Stimulated activated CD8-positive, alpha-beta memory T cell treated with anti-CD3 and anti-CD28 coated beads, Interleukin-2, amount 100 ng/mL, for 48 hours (primary cell): Measurements from ENCODE around the gene HPS5.
"Not testable (repeated sequence)": the region's sequence is repeated elsewhere in the genome, so short reads cannot be mapped to it uniquely, and the experiment has no call there.

Experiments used
- DNase-seq, 2 donors: peaks; one replicate each; pipeline ENCODE4 v3.0.0-alpha.2; 2020; ENCODE audit warnings: low read depth in 2 of 2

Gene HPS5, protein sequence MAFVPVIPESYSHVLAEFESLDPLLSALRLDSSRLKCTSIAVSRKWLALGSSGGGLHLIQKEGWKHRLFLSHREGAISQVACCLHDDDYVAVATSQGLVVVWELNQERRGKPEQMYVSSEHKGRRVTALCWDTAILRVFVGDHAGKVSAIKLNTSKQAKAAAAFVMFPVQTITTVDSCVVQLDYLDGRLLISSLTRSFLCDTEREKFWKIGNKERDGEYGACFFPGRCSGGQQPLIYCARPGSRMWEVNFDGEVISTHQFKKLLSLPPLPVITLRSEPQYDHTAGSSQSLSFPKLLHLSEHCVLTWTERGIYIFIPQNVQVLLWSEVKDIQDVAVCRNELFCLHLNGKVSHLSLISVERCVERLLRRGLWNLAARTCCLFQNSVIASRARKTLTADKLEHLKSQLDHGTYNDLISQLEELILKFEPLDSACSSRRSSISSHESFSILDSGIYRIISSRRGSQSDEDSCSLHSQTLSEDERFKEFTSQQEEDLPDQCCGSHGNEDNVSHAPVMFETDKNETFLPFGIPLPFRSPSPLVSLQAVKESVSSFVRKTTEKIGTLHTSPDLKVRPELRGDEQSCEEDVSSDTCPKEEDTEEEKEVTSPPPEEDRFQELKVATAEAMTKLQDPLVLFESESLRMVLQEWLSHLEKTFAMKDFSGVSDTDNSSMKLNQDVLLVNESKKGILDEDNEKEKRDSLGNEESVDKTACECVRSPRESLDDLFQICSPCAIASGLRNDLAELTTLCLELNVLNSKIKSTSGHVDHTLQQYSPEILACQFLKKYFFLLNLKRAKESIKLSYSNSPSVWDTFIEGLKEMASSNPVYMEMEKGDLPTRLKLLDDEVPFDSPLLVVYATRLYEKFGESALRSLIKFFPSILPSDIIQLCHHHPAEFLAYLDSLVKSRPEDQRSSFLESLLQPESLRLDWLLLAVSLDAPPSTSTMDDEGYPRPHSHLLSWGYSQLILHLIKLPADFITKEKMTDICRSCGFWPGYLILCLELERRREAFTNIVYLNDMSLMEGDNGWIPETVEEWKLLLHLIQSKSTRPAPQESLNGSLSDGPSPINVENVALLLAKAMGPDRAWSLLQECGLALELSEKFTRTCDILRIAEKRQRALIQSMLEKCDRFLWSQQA

GRCh38 chr11:18321969-18322711, at the start of gene HPS5, which contains the start of gene GTF2H1:
Gene HPS5 (minus strand): TSS chr11:18322140. CDS start chr11:18317858, 4,282 bp downstream.
Gene GTF2H1 (plus strand): TSS chr11:18322567. CDS start chr11:18333075, 10,508 bp downstream.
- DNase-seq = peak; percentile 86 to 93

GRCh38 chr11:18371279-18371678, 49.3 kb upstream of the HPS5 start:
- no peak for DNase-seq

DNA sequence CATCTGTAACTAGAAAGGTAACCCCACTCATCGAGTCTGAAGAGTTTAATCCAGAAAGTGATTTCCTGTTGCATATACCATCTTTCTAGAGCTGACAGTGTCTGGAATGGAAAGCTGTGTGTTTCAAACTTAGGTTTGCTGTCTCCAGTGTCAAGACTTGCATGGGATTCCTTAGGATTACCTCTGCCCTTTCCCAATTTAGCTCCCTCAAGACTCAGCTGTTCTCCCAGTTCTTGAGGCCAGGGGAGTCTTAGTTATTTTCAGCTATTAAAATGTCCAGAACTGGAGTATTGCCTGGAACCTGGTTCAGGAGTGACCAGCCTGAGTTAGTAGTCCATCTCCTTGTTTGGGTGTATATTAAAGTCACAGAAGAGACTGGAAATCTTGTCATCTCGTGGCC, 47.5 kb upstream of the HPS5 start:
- DNase-seq = no peak

GRCh38 chr11:18368221-18368620, 46.3 kb upstream of the HPS5 start:
- DNase-seq = no peak

GRCh38 chr11:18367431-18367830, 45.5 kb upstream of the HPS5 start:
- DNase-seq = no peak

DNA sequence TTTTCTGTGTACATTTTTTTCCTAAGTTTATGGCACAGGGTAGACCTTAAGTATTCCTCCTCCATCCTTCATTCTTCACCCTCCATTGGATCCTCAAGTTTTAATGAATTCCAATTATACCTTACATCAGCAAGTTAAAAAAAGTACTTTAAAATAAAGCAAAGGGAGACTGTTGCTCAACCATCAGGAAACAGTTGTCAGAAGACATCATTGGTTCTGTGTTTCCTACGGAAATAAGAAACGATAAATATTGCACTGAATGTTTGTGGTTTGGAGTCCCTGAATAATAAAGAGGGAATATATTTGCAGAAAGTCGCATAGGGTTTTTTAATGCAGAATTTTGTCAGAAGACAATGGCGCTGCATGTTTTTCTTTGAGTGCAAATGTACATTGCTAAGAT, 44.3 kb upstream of the HPS5 start:
- DNase-seq = no peak

DNA sequence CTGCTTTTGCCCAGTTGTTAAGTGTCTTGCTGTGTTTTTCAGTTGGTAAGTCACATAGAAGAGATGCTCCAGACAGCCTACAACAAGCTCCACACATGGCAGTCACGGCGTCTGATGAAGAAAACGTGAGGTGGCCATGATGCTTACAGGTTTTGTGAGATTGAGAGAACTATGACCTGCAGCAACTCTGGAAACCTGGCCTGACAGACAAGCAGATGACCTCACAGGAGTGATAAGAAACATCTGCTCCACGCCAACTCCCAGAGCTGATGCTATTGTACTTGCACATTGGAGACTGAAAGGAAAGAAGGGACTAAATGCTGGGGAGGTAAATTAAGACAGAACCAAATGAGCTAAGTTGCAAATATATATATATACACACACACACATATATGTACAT, 43.8 kb upstream of the HPS5 start:
- DNase-seq = no peak

DNA sequence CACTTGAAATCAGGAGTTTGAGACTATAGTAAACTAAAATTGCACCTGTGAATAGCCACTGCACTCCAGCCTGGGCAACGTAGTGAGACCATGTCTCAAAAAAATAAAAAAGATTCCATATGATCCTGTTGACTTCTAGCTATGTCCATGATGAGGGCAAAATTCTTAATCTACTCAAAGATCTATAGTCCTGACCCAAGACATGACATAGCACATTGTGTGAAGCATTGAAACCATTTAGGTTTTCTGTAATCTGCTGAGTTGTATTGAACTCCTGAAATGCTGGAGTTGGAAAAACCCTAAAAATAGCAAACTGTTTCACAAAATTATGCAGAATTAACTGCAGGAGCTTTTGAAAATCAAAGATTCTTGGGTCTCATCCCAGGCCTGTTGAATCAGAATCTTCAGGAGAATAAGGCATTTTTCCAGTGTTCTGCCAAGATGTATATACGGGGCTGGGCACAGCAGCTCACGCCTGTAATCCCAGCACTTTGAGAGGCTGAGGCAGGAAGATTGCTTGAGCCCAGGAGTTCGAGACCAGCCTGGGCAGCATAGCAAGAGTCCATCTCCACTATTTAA, 42.6 kb upstream of the HPS5 start:
- DNase-seq = no peak

GRCh38 chr11:18361154-18361553, 39.2 kb upstream of the HPS5 start:
- no peak for DNase-seq

DNA sequence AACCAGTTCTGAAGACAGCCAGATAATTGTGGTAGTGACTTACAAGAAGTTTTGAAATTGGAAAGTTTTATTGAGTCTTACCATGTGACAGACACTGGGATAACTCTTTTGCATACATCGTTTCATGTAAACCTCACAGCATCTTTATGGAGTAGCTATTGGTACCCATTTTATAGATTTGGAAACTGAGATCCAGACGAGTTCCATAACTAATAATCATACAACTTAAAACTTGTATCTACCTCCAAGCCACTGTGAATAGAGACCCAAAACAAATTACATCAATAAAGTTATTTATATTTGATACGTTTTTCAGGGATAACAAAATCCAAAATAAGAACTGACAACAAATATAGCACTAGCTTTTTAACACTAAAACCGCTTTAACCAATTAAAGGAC, 36.7 kb upstream of the HPS5 start:
- DNase-seq = no peak

- no peak for DNase-seq
Measured at GRCh38 chr11:18352581-18352980, 30.6 kb upstream of the HPS5 start.

DNA sequence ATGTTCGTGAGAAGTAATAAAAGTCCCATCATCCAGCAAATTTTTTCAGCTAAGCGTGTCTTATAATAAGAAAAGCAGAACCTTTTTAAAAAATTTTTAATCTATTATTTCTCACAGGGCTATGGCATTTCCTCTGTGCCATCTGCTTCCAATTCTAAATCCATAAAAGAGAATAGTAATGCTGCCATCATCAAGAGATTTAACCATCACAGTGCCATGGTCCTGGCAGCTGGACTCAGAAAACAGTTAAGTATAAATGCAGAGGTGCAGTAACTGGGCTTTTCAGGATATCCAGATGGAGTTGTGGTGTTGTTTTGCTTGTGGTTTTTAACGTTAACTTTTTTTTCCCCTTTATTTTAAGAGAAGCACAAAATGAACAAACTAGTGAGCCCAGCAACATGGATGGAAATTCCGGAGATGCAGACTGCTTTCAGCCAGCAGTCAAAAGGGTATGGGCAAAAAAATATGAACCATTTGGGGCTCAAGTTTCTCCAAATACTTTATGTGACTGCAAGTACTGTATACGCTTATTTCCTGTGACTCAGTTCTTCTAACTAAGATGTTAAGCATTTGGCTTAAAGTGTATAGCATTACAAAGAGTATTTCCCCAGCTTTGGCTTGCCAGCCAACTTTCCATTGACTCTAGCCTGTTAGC, 25.7 kb upstream of the HPS5 start:
- DNase-seq = no peak

- no peak for DNase-seq
Measured at GRCh38 chr11:18332891-18333290, 11.0 kb upstream of the HPS5 start.

DNA sequence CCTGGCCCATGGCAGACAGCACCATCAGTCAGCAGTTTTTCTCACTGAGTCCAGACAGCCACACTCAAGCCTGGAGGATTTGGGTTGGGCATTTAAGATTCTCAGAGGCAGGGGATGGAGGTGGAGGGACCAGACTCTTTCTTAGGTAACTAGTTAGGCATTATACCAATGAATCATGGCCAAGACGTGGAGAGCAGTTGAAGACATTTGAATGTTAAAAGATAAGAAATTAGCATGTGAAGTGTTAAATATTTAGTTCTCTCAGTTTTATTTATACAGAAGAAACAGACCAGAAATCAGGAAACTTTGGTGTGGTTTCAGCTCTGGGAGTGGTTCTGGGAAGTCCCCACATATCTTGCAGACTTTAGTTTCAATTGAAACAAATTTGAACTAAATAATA, 10.4 kb upstream of the HPS5 start:
- DNase-seq = no peak

GRCh38 chr11:18330921-18331320, 9.0 kb upstream of the HPS5 start:
- no peak for DNase-seq

- no peak for DNase-seq
Measured at GRCh38 chr11:18329196-18329870, 7.4 kb upstream of the HPS5 start.

DNA sequence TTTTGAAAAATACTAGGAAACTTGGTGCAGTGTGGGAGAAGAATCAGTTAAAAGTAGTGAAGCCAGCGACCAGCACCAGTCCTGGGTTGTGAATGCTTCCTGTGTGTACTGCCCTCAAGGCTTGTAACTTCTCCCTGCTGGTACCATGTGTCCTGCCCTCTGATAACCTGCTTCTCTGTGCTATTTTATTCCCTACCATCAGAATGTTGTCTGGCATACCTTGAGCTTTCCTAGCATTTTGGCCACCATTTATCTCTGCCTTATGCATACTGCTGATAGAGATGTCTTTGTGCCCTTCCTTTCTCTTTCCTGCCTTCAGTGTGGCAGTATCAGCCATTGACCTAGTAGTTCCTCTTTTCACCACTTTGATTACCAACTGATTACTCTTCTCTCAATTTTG, 2.4 kb upstream of the HPS5 start:
- DNase-seq = no peak

DNA sequence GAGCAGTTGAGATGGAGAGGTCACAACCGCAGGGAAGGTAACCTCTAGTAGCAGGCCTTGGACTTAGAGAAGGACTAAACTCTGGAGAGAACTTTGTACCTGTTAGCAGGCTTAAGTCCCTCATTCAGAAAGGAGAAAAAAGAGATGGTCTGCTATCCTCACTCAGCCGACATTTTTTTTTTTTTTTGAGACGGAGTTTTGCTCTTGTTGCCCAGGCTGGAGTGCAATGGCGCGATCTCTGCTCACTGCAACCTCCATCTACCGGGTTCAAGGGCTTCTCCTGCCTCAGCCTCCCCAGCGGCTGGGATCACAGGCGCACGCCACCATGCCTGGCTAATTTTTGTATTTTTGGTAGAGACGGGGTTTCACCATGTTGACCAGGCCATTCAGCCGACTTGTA, 1.9 kb upstream of the HPS5 start:
- not testable (repeated sequence) for DNase-seq

DNA sequence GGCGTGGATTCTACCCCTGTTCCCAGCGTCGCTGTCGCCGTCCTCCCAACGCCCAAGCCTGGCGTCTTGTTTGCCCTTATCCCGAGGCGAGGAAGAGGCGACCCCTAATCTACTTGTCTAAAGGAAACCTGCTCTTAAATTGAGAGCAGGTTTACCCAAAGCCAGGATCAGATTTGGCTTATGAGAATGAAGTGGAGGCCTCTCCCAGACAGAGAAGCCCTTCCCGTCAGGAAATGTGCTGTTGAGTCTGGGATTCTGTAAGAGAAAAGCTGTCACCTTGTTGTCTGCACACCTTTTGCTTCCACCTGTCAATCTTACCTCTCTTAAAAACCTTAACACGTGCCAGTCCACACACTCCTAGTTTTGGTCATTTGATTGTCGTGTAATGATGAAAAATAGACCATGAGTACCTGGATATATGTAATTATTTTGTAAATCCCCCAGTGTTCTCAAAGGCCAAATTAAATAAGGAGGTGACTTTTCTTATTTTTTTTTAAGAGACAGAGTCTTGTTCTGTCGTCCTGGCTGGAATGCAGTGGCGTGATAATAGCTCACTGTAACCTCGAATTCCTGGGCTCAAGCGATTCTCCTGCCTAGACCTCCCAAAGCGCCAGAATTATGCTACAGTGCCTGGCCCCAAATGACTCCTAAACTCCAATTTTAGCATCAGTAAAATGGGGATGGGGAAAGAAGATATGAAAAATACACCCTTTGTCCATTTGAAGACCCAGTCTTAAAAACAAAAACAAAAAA, 1.1 kb upstream of the HPS5 start:
- DNase-seq = no peak
